ENCODE results near the gene TP53BP2. TPM values are rescaled to one million over a fixed set of nuclear protein-coding genes. Genes with fewer than 3 reads are reported as not detected.
"Not testable (repeated sequence)": the region's sequence is repeated elsewhere in the genome, so short reads cannot be mapped to it uniquely, and the experiment has no call there.

TP53BP2 gene
- polyA plus RNA-seq, 1 donor: 32.7 TPM

DNA sequence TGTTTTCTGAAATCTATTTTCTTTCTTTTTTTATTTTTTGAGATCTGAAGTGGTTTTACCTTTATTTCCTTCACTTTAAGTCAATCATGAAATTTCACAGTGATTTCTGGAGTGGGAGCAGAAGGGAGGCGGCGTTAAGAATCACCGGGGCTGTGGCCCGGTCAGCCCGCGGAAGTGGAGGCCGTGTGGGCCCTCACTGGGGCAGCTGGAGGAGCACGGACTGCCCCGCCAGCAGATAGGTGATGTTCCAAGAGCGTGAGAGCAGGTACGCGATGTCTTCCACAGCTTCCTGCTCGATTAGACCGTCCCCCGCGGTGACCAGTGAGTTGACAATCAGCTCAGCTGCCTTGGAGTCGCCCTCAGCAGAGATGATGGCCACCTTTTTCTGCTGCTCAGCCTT, 10.6 kb upstream of the TP53BP2 start:
- no peak for DNase-seq (ENCODE audit: low read depth)

DNA sequence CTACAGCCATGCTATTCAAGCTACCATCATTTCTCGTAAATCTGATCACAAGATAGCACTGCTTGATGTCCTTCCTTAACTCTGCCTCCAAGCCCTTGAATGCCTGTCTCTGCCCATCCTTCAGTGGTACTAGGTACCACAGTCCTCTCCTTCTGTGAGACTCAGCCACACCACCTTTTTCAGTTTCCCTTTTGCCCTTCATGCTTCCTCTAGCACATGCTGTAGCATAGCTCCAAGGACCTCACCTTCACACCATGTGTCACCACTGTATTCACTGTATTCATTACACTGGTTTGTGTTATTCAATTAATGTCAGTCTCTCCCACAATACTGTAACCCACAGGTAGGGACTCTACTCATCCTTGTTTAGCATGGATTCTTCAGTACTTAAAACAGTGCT, 8.0 kb upstream of the TP53BP2 start:
- no peak for DNase-seq (ENCODE audit: low read depth)

DNA sequence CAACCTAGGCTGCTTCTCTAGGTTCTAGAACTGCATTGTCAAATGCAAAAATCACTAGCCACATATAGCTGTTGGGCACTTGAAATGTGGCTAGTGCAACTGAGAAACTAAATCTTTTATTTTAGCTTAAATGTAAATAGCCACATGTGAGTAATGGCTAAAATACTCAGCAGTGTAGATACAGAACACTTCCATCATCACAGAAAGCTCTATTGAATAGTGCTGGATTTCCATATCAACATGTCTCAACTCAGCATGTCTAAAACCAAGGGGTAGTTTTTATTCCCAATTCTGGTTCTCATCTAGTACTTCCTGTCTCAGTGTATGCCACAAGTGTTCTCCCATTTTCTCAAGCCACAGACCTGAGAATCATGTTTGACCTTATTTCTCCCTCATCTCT, 7.5 kb upstream of the TP53BP2 start:
- DNase-seq (ENCODE audit: low read depth): no peak

DNA sequence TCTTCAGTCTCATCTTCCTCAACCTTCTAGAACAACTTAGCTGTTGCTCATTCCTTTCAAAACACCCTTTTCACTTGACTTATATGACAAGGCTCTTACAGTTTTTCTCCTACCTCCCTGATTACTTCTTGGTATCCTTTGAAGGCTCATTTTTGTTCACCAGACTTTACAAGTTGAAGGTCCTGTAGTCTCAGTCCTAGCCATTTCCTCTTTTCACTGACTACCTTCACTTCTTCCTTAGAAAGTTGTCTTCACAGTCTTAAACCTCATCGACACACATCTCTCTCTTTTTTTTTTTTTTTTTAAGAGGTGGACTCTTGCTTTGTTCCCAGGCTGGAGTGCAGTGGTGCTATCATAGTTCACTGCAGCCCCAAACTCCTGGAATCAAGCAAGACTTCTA, 6.6 kb upstream of the TP53BP2 start:
- DNase-seq (ENCODE audit: low read depth): no peak

DNA sequence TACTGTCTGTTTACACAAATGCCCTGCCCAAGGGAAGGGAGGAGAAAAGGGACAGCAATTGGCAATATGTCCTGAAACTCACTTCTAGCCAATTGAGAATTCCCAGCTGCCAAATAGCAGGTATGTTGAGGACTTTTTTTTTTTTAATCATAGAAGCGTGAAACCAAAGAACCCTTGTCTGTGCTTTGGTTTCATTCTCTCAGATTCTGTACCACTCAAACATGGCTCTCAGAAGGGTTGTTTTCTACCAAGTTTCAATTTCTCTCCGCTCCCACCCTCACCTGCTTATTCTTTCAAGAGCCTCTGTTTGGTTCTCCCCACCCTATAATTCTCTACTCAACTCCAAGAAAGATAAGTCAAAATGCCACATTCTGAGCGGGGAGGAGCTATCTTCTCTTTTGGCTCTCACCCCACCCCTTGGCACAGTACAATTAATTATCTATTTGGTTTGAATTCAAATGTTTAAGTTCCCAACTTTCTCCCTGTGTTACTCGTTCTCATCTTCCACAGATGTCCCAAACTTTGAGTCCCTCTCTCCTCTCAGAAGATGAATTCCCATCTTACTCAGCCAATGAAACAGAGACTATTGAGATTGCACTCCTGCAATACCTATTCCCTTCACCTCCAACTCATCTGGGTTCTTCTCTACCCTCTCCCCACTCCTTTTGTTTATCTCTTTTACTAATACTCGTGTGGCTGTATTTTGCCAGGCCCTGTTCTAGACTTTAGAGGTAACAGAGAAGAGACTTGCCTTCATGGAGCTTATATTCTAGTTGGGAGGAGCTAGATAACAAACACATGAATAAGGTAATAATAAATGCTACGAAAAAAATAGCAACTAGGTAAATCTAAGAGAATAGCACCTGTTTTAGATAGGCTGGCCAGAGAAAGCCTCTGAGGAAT, 3.9 kb upstream of the TP53BP2 start:
- no peak for DNase-seq (ENCODE audit: low read depth)

DNA sequence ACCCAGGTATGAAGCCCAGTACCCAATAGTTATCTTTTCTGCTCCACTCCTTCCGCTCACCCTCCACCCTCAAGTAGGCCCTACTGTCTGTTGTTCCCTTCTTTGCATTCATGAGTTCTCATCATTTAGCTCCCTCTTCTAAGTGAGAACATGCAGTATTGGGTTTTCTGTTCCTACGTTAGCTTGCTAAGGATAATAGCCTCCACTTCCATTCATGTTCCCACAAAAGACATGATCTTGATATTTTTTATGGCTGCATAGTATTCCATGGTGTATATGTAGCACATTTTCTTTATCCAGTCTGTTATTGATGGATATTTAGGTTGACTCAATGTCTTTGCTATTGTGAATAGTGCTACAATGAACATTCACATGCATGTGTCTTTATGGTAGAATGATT, 2.8 kb upstream of the TP53BP2 start:
- DNase-seq (ENCODE audit: low read depth): no peak

DNA sequence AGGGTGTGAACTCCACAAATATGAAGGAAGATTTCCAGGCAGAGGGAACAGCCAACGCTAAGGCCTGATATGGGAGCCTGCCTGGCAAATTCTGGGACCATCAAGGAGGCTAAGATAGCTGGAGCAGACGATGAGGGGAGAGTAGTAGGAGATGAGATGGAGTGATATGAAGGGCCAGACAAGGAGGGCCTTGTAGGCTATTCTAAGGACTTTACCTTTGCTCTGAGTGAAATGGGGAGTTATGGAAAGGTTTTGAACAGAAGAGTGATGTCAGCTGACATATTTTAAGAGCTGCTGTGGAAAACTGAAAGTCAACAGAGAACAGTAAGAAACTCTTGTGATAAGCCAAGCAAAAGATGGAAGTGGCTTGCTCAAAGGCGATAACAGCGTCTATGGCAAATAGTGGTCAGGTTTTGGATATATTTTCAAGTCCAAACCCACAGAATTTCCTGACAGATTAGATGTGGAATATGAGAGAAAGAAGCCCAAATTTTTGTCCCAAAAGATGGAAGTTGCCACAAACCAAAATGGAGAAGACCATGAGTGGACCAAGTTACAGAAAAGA, 2.1 kb upstream of the TP53BP2 start:
- no peak for DNase-seq (ENCODE audit: low read depth)

DNA sequence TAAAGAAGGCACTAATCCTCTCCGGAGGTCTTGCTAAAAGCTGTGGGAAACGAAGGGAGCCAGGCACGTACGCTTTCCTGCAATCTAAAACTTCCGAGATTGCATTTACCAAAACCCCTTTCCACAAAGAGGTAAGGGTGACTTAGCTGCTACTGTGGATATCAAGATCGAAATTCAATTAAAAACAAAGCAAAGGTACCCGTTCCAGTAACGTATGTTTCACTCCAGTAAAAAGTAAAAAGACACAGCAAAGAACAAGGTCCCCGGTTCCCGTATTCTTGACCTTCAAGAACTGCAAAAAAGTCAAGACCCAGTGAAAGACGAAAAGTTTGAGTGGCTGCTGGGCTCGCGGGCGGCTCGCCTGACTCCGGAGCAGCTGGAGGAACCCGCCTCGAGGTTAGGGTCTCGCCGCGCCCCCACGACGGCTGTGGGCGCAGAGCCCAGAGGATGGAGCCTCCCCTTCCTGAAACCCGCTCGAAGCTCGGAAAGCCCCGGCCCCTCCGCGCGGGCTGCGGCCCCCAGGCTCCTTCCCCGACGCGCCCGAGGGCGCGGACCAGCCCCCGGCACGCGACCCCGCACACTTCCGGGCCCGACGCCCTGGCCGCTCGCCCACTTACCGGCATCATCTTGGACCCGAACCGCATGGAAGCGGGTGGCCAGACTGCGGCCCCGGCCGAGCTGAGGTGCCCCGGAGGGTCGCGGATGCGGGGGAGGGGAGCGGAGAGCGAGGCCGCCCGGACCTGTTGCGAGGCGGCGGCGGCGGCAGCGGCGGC, 524 bp downstream of the TP53BP2 start:
- no peak for DNase-seq (ENCODE audit: low read depth)

DNA sequence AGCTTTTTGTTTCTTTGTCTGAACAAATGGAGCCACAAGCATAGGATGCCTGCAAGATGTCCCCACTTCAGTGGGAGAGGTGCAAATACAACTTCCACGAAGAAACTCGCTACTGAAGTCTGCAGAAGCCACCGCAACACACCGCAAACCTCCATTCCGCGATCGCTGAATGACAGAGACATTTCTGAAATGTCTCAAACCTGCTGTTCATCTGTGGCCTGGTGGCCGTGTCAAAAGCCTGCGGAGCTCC, 1.0 kb downstream of the TP53BP2 start:
- no peak for DNase-seq (ENCODE audit: low read depth)

DNA sequence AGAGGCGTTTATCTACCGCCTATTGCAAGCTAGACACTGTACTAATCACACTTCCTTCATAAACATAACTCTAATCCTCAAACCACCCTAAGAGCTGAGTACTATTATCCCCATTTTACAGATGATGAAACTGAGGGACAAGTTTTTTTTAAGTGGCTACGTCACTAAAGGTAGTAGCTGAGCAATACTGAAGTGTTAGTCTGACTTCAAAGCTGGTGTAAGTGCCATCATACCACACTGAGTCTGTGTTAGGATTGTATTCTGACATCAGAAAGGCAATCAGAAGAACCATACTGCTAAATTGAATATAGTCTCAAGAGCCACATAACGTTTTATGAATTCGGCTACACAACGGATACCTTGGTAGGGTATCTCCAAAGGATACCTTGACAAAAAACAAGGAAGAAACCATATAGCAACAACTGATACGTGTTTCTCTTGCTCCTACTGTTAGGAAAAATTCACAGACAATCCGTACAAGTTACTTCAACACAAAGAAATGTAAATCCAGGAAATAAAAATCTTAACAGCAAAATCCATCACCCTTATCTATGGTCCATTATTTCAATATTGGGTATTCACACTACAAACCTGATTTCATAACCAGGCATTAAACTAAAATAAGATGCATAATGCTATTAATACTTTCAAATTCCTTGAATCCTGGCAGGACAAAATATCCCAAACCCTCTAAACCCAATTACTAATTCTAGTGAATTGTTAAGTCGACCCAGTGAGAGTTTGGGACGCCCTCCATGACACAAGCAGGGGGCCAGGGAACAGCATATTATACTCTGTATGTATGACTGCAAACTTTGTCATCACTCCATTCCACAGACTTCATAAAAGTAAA, 1.6 kb downstream of the TP53BP2 start:
- DNase-seq (ENCODE audit: low read depth): no peak

DNA sequence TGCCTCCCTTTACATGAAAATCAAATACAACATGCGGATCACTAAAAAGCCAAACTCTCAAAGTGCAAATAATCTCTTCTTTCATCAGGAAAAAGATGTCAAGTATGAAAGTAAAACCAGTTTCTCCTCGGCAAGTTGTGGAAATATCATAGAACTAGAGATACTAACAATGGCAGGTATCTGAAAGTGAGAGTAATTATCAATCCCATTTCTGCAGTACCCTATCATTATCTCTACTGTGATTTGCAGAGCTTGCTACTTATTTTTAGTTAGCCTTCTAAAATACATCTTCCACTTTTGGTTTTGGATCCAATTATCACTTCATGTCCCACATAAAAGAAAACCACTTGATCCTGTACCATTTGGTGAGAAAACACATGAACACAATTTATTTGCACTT, 3.0 kb downstream of the TP53BP2 start:
- DNase-seq (ENCODE audit: low read depth): no peak

DNA sequence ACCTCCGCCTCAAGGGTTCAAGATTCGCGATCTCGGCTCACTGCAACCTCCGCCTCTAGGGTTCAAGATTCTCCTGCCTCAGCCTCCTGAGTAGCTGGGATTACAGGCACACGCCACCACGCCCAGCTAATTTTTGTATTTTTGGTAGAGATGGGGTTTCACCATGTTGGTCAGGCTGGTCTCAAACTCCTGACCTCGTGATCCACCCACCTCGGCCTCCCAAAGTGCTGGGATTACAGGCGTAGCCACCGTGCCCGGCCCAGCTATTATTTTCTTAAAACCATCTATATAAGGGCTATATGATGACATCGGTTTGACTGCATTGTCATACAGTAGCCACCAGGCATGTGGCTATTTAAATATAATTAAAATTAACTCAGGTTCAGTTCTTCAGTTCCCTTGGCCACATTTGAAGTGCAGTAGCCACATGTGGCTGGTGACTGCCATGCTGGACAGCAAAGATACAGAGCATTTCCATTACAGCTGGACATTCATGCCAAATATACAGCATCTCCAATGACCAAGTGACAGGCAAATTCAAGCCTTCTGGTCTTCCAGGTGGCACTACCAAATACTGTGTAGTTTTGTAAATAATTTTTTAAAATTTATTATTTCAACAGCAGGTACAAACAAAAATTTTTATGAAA, 3.6 kb downstream of the TP53BP2 start:
- DNase-seq (ENCODE audit: low read depth): not testable (repeated sequence)

DNA sequence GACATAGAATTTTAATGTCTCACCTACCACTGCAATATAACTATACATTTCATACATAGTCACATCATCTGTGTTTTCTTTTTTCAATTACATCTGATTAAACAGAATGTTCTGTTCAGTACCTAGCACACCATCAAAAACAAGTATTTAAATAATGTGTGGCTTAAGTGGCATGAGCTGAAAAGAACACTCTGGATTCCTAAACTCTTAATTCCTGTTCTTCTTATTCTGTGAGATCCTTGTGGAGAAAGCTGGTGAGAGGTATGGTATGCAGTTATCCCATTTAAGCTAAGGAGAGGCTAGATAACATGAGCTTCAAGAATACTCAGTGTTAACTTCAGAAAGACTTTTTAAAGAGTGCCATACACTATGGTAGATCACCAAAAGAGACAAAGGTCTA, 5.5 kb downstream of the TP53BP2 start:
- no peak for DNase-seq (ENCODE audit: low read depth)

DNA sequence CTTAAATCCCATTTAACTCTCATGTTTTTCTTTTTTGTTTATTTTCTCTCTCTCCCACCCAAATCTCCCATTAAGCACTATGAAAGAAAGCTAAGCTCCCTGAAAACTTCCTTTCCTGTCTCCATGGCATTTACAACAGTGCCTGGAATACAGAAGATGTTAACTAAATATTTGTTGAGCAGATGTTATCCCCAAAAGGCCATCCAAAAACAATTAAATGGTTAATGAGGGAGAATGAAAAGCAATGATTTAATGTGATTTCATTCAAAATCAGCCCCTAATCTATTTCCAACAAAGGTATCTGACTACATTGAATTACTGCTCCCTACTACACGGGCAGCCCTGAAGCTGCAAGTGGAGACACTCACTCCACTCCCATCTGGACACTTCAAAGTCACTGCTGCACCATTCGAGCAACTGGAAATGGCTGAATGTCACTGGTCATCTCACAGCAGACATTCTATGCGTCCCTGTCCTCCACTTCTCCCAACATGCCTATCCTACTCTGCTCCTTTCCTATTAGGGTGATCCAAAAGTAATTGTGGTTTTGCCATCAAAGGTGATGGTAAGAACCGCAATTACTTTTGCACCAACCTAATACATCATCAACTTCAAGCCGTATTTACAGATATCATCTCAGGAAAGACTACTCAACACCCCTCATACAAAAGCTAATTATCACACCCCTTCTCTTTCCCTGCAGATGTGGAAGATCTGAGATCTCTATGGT, 7.5 kb downstream of the TP53BP2 start:
- DNase-seq (ENCODE audit: low read depth): no peak

DNA sequence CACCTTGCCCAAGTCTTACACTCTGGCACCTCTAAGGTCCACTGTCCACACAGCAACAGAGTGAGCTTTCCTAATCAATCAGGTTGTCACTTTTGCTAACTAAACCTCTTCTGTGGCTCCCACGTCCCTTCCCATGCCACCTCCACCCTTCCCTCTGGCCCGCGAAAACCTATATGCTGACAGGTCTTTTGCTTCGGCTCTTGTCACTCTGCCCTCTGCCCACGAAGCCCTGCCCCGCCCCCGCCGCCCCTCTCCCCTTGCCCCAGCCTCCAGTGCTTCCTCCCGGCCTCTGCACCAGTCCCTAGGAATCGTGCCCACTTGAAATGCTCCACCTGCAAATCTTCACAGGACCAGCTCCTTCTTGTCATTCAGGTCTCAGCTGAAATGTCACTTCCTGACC, 8.1 kb downstream of the TP53BP2 start:
- DNase-seq (ENCODE audit: low read depth): no peak

DNA sequence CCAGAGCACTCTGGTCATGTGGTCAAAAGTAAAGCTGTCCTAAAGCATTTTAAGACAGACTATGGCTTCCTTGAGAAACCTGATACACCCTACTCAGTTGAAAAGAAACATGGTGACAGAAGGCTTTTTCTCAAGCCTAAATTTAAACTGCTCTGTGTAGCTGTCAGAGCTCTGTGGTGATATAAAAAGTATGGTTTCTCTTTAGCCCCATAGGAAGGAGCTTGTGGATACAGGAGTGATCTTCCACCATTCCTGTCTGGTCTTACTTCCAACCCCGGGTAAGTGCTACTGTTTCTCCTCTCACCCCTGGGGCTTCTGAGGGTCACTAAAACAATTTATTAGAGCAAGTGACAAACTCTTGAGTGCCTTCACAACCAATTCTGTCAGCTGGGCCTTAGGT, 8.5 kb downstream of the TP53BP2 start:
- no peak for DNase-seq (ENCODE audit: low read depth)

DNA sequence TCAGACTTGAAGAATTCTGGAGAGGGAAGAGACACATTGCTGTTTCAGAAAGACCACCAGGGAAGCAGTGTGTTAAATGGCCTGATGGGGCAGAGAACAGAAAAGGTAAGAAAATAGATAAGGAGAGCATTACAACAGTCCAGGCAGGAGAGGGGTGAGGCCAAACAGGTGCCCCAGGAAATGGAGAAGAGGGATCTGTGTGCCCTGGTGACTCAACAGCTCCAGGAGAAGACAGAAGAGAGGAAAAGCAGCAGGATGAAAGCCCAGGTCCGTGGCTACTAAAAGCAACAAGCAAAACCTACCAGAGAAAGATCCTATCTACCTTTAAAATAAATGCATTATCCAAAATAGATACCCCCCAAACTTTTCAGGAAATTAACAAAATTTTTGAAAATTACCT, 9.2 kb downstream of the TP53BP2 start:
- no peak for DNase-seq (ENCODE audit: low read depth)

DNA sequence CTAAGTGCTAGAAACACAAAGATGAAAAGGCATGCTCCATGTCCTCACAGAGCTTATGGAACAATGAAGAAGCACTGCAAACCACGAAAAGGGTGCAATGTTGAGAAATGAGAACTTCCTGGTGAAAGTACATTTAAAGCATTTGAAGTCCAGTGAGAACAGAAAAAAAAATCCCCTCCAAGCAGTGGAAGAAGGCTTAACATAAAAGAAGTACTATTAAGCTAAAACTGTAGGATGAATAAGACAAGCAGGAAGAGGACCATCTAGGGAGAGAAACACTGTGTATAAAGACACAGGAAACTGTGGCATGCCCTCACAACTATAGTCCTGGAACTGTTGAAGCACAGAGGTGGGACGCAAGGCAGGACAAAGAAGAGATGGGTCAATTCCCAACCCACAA, 10.0 kb downstream of the TP53BP2 start:
- no peak for DNase-seq (ENCODE audit: low read depth)

DNA sequence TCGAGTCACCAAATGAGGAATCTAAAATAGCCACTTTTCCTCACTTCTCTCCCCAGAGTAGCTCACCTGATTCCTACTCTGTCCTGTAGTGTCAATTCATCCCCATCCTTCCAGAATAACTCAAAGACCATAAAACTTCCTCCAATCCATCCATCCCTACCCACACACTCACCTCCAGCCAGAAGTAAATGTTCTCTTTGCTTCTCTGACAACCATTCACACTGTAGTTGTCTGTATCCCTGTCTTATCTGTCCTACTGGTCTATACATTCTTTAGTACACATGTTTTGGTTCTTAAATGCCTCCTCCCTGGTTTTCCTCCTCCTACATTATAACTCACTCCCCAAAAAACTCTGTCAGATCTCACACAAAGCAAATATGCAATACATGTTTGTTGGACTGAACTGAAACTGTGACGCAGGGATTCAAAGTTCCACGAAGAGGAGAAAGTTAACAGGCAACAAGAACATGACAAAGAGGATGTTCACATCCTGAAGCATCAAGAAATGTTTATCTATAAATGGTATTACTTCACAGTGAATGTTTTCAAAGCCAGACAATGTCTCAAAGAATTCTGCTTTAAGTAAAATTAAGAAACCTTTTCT, 11.0 kb downstream of the TP53BP2 start:
- no peak for DNase-seq (ENCODE audit: low read depth)

DNA sequence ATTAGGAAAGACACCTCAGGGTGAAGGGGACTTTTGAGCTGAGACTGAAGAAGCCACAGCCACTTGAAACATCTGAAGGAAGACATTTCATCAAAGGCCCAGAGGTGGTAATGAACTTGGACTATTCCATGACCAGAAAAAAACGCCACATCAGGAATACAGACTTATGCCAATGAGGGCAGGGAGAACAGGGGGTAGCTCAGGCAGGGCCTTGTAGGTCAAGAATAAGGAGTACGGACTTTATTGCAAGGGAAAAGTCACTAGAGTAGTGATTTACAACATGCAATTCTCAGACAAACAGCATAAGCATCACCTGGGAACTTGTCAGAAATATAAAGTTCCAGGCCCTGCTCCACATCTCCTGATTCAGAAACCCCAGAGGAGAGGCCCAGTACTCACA, 11.8 kb downstream of the TP53BP2 start:
- no peak for DNase-seq (ENCODE audit: low read depth)

DNA sequence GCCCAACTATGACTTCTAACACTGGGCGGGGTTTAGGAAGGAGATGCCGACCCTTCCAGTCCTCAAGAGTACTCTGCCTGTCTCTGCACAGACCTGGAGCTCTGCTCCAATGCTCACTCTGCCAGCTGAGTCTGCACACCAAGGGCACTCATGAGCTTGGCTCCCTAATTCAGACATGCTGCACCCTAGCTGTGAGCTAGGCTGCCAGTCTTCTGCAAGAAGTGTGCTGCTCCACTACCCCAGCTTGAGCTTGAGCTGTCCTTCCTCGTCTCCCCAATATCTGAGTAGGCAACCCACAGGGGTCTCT, 13.2 kb downstream of the TP53BP2 start:
- DNase-seq (ENCODE audit: low read depth): no peak

All from forelimb muscle (tissue), 1 donor.